Pancreas (tissue), 10 donors: ENCODE results near the gene PPP1R2. TPM values are rescaled to one million over a fixed set of nuclear protein-coding genes. Genes with fewer than 3 reads are reported as not detected.
A peak's percentile ranks its signal among the peaks of the same experiment; 100 is the strongest.

ENCODE experiments used
- ATAC-seq, 4 donors: fragments of 200-7000 bp; cut with Tn5 transposase; one replicate each; pipeline versions ENCODE4 v1.8.0 to v1.9.1; 2020; ENCODE audit warnings: mild to moderate bottlenecking in 4 of 4, moderate library complexity in 4 of 4
- DNase-seq, 6 donors: peaks; one replicate each; pipeline ENCODE4 v3.0.0-alpha.2; 2020
- FAIRE-seq: peaks from 2 replicates; lab custom pipeline; 2012; peaks lifted over from hg19 to GRCh38; lab: Jason Lieb, UNC
- H3K27ac ChIP-seq, 4 donors: fragments of 200-600 bp; sonication (generic); 1 replicate in 3 of 4; 2 replicates in 1 of 4; pipeline versions ENCODE4 v1.5.0 to v1.8.0; 2020
- H3K27me3 ChIP-seq, 4 donors: fragments of 200-600 bp; one replicate each; pipeline ENCODE4 v1.8.0; 2021
- H3K36me3 ChIP-seq, 3 donors: fragments of 200-600 bp; sonication (generic) in 1 of 3; one replicate each; pipeline versions ENCODE4 v1.5.0 to v1.8.0; 2020 to 2021
- H3K4me1 ChIP-seq, 3 donors: fragments of 200-600 bp; one replicate each; pipeline ENCODE4 v1.8.0; 2021
- H3K4me3 ChIP-seq, 4 donors: fragments of 200-600 bp; sonication (generic) in 2 of 4; one replicate each; pipeline versions ENCODE4 v1.5.0 to v1.8.0; 2020 to 2021
- H3K9me3 ChIP-seq, 4 donors: fragments of 200-600 bp; one replicate each; pipeline ENCODE4 v1.8.0; 2021
- WGBS, 2 donors: extraction: QIAGEN DNeasy Blood & Tissue Kit; methylation state at CpG; one replicate each; pipeline ENCODE4 v1.1.7; 2013; 5-methylcytosine and 5-hydroxymethylcytosine counted together
- intact Hi-C, 3 donors: fragments of 100-400 bp; cut with DNase I; formaldehyde crosslinking; loops; one replicate each; pipeline versions ENCODE4 v1.11.1 to v1.14.2; 2022
- polyA plus RNA-seq, 2 donors: library from polyadenylated mRNA; stranded (reverse); fragments of 200-250 nt; gene quantifications; one replicate each; pipeline ENCODE4 v1.2.3, GENCODE V29; 2013
- total RNA-seq, 6 donors: library from RNA; stranded (reverse); fragmentation: NEBNext Ultra II Directional in 4 of 6; extraction: Animal tissue kit (Norgen Biotek cat#: 25700) in 4 of 6; gene quantifications; one replicate each; pipeline versions ENCODE4 v1.2.1 to v1.2.4, GENCODE V29; 2021 to 2023
- TF ChIP-seq, protein P1 (sequence below), 4 donors: fragments of 200-600 bp; sonication (generic) in 3 of 4; IDR thresholded peaks; one replicate each; pipeline versions ENCODE4 v1.5.0 to v1.8.0; 2021; ENCODE audit warnings: antibody characterized with exemption in 4 of 4
- donor health status: healthy with polysubstance abuse.
- donor health status: DM: no; HTN: no; CAD: no; lungs with moderate emphysema.
- donor health status: DM: no; HTN: no; CAD: no.
- donor health status: control.
- donor health status: control.
- donor health status: Bipolar disorder and iron deficiency.
- donor health status: DM: yes; HTN: yes; CAD: no.
- donor health status: DM: no; HTN: no; CAD: no.
- donor health status: DM: no; HTN: no; CAD: no.
- donor health status: DM: yes; HTN: yes; CAD: no.

Gene PPP1R2
- total and polyA plus RNA-seq, 8 donors: 9.5 to 26.0 (median 16.0) TPM

DNA sequence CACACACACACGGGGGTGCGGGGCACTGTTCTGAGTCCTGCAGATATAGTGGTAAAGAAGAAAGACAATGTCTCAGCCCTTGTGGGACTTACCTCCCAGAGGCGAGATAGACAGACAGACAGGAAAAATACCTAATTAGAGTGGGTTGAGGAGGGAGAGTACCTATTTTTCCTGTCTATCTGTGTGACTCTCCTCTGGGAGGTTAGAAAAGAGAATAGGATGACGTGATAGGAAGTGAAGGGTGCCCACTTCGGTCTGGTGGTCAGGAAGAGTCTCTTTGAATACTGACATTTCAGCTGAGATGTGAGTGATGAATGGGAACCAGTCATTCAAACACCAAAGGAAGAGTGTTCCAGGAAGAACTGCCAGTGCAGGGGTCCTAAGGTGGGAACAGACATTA, 44.7 kb upstream of the PPP1R2 start:
- WGBS, 2 donors: 78 to 91% methylated on average over 5 of the region's 5 CpGs
- no peaks in the 10 kb centered on the region for H3K9me3 ChIP-seq
- no peaks in the 10 kb centered on the region for H3K27me3 ChIP-seq
- DNase-seq (no peak), FAIRE-seq (no peak), ATAC-seq (no peak)
- H3K4me3 ChIP-seq: no peak overlapping the region
- no peaks in the 10 kb centered on the region for H3K36me3 ChIP-seq
- intact Hi-C loops: no loop called here
- TF ChIP-seq, protein P1, sequence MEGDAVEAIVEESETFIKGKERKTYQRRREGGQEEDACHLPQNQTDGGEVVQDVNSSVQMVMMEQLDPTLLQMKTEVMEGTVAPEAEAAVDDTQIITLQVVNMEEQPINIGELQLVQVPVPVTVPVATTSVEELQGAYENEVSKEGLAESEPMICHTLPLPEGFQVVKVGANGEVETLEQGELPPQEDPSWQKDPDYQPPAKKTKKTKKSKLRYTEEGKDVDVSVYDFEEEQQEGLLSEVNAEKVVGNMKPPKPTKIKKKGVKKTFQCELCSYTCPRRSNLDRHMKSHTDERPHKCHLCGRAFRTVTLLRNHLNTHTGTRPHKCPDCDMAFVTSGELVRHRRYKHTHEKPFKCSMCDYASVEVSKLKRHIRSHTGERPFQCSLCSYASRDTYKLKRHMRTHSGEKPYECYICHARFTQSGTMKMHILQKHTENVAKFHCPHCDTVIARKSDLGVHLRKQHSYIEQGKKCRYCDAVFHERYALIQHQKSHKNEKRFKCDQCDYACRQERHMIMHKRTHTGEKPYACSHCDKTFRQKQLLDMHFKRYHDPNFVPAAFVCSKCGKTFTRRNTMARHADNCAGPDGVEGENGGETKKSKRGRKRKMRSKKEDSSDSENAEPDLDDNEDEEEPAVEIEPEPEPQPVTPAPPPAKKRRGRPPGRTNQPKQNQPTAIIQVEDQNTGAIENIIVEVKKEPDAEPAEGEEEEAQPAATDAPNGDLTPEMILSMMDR (IDR thresholded peaks at IDR 0.05): no peak
- no peak overlapping the region for H3K27ac ChIP-seq
- peaks cover 0 to 2% (median 0%) of the 10 kb centered on the region in 3 donors for H3K4me1 ChIP-seq

DNA sequence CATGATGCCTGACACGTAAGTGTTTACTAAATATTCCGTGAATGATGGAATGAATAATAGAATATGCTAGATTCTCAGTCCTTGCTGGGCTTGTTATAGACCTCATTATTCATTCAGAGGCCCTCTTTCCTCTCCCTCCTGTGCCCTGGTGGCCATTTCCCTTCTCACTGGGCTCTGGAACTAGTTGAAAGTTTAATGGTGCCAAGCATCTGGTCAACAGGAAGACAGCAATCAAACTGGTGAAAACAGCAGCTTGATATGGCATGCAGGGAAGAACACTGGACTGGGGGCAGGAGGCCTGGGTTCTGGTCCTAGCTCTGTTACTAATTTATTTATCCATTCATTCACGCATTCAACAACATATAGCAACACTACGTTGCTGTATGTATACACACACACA, 44.3 kb upstream of the PPP1R2 start:
- no peak for DNase-seq
- no peak for ATAC-seq
- peaks cover 0 to 2% (median 0%) of the 10 kb centered on the region in 3 donors for H3K4me1 ChIP-seq
- H3K27ac ChIP-seq: no peak overlapping the region
- intact Hi-C loops: no loop called here
- no peaks in the 10 kb centered on the region for H3K27me3 ChIP-seq
- TF ChIP-seq, protein P1 (IDR thresholded peaks at IDR 0.05): no peak
- no peak overlapping the region for H3K4me3 ChIP-seq
- 74 to 76% methylated on average over 4 of the region's 4 CpGs for WGBS, 2 donors
- no peaks in the 10 kb centered on the region for H3K36me3 ChIP-seq
- FAIRE-seq: no peak
- H3K9me3 ChIP-seq: no peaks in the 10 kb centered on the region

DNA sequence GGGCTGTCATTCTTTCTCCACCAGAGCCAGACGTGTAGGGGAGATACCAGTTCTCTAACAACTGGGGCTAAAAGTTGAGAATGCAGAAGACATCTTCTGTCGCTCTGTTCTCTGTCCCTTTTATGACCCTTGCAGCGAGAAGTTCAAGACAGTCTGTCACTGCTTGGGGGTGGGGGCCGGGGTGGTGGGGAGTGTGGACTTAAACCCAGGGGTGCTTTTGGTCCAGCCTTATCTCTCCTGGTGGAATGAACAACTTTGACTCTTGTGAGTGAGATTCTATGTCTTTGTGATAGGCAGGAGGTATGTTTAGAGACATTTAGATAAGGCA, 41.4 kb upstream of the PPP1R2 start:
- intact Hi-C loops: no loop called here
- WGBS, 2 donors: 62 to 73% methylated on average over 4 of the region's 4 CpGs
- Histone ChIP-seq H3K4me1 (no peaks in the 10 kb centered on the region), H3K4me3 (no peak overlapping the region), H3K27me3 (no peaks in the 10 kb centered on the region), H3K9me3 (no peaks in the 10 kb centered on the region), H3K27ac (no peak overlapping the region), H3K36me3 (no peaks in the 10 kb centered on the region)
- DNase-seq (no peak), FAIRE-seq (no peak), ATAC-seq (no peak)
- TF ChIP-seq, protein P1 (IDR thresholded peaks at IDR 0.05): no peak

DNA sequence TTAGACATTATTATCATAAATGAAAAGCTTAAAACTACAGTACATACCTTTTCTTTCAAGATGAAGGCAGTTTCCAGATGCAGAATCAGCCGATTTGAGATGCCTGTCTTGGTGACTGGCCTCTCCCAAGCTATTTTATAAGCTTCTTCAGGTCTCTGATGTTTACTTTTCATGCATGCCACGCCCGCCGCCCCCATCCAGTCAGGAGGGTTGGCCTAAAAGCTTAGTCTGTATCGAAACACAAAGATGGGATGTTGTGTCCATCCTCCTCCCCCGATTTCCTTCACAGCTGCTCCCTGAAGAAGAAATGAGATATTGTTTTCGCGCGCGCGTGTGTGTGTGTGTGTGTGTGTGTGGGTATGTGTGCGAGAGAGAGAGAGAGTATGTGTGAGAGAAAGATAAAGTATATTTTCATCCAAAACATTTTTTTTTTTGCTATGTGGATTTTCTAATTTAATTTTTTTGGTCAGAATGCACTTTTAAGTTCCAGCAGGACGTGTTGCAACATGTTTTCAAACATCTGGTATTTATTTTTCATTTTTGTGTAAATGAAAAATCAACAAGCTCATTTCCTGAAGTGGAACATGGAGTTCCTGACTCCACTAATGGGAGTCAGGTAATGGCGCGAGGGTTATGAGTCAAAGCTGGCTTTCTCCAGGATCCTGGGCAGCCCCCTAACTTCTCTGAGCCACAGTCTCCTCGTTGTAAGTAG, 40.9 kb upstream of the PPP1R2 start, which contains the start of gene APOD:
Gene APOD (minus strand): TSS at position 110 of the 712 bp plus-strand sequence. CDS start 4,479 bp downstream, outside the sequence.
- no peak for FAIRE-seq
- Histone ChIP-seq H3K27ac (no peak within 1 kb of the TSS), H3K9me3 (no peaks in the 10 kb centered on the region), H3K36me3 (no peaks in the 10 kb centered on the region), H3K4me1 (no peaks in the 10 kb centered on the region), H3K4me3 (no peak within 1 kb of the TSS), H3K27me3 (no peaks in the 10 kb centered on the region)
- intact Hi-C loops: no loop called here
- TF ChIP-seq, protein P1 (IDR thresholded peaks at IDR 0.05): no peak
- peak in 3 of 4 donors; percentile 46 to 52 (median 52) for ATAC-seq
- peak in 1 of 6 donors; percentile 26 for DNase-seq
- WGBS, 2 donors: 56 to 63% methylated on average over 16 of the region's 16 CpGs

DNA sequence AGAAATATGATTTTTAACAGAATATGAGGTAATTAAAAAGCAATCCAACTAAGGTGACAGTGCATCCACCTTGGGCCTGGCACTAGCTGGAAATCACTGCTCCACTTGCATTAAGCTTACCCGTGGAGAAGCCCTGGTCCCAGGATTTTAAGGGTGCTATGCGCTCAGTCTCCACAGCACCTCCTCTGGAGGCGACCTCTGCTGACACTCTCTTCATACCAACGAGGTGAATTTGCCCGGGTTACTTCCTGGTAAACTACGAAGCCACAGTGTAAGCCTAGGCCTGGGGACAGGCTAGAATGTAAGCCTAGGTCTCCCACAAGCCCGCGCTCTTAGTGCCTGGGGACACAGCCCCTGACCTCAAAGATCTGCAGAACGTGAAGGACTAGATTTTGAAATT, 39.8 kb upstream of the PPP1R2 start:
- Histone ChIP-seq H3K36me3 (no peaks in the 10 kb centered on the region), H3K9me3 (no peaks in the 10 kb centered on the region), H3K27ac (no peak overlapping the region), H3K4me1 (no peaks in the 10 kb centered on the region), H3K27me3 (no peaks in the 10 kb centered on the region), H3K4me3 (no peak overlapping the region)
- intact Hi-C loops: no loop called here
- WGBS, 2 donors: 67 to 71% methylated on average over 9 of the region's 9 CpGs
- DNase-seq (no peak), ATAC-seq (no peak), FAIRE-seq (no peak)
- TF ChIP-seq, protein P1 (IDR thresholded peaks at IDR 0.05): no peak
